Measurements from ENCODE around the gene CD84. TPM values are rescaled to one million over a fixed set of nuclear protein-coding genes. Genes with fewer than 3 reads are reported as not detected.
A peak's percentile ranks its signal among the peaks of the same experiment; 100 is the strongest.
"Not testable (repeated sequence)": the region's sequence is repeated elsewhere in the genome, so short reads cannot be mapped to it uniquely, and the experiment has no call there.

CD84 gene, protein sequence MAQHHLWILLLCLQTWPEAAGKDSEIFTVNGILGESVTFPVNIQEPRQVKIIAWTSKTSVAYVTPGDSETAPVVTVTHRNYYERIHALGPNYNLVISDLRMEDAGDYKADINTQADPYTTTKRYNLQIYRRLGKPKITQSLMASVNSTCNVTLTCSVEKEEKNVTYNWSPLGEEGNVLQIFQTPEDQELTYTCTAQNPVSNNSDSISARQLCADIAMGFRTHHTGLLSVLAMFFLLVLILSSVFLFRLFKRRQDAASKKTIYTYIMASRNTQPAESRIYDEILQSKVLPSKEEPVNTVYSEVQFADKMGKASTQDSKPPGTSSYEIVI
- total RNA-seq (1 to 10 TPM; 6.4 to 6.9 TPM), polyA plus RNA-seq (ENCODE audit: insufficient read depth, low read depth, low replicate concordance) (7.7 TPM)
- long read RNA-seq, donor 1, result 0 reads
- long read RNA-seq, donor 2, result 0 reads

GRCh38 chr1:160579216-160579701, at the start of gene CD84:
Gene CD84 (minus strand): TSS chr1:160579496. CDS start chr1:160579437, 59 bp downstream.
- intact Hi-C loops (cut with DNase I; ENCODE audit: low total_unique reads), result no loop called here
- Histone ChIP-seq H3K9me3 (no peaks in the 10 kb centered on the region), H3K4me1 (no peaks in the 10 kb centered on the region), H3K27ac (peak within 1 kb of the TSS in 1 of 2 donors; percentile 45), H3K27me3 (no peaks in the 10 kb centered on the region), H3K4me3 (no peak within 1 kb of the TSS), H3K36me3 (ENCODE audit: low read depth, missing control alignments) (no peaks in the 10 kb centered on the region)
- 46 to 52% methylated on average over 3 of the region's 3 CpGs for WGBS, 2 donors
- DNase-seq, result no peak
- TF ChIP-seq, protein P1, sequence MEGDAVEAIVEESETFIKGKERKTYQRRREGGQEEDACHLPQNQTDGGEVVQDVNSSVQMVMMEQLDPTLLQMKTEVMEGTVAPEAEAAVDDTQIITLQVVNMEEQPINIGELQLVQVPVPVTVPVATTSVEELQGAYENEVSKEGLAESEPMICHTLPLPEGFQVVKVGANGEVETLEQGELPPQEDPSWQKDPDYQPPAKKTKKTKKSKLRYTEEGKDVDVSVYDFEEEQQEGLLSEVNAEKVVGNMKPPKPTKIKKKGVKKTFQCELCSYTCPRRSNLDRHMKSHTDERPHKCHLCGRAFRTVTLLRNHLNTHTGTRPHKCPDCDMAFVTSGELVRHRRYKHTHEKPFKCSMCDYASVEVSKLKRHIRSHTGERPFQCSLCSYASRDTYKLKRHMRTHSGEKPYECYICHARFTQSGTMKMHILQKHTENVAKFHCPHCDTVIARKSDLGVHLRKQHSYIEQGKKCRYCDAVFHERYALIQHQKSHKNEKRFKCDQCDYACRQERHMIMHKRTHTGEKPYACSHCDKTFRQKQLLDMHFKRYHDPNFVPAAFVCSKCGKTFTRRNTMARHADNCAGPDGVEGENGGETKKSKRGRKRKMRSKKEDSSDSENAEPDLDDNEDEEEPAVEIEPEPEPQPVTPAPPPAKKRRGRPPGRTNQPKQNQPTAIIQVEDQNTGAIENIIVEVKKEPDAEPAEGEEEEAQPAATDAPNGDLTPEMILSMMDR (IDR thresholded peaks at IDR 0.05), result no peak
- TF ChIP-seq POLR2A (IDR thresholded peaks at IDR 0.05), result no peak

- H3K9me3 ChIP-seq, result no peaks in the 10 kb centered on the region
- intact Hi-C loops (cut with DNase I; ENCODE audit: low total_unique reads), result no loop called here
- no peak for DNase-seq
- H3K27me3 ChIP-seq, result no peaks in the 10 kb centered on the region
- H3K4me3 ChIP-seq, result no peak overlapping the region
- H3K27ac ChIP-seq, result no peak overlapping the region
- 53 to 63% methylated on average over 8 of the region's 8 CpGs for WGBS, 2 donors
- TF ChIP-seq, protein P1 (IDR thresholded peaks at IDR 0.05), result no peak
- no peaks in the 10 kb centered on the region for H3K36me3 ChIP-seq (ENCODE audit: low read depth, missing control alignments)
- no peaks in the 10 kb centered on the region for H3K4me1 ChIP-seq
Measured at GRCh38 chr1:160628799-160629263, 49.5 kb upstream of the CD84 start.

DNA sequence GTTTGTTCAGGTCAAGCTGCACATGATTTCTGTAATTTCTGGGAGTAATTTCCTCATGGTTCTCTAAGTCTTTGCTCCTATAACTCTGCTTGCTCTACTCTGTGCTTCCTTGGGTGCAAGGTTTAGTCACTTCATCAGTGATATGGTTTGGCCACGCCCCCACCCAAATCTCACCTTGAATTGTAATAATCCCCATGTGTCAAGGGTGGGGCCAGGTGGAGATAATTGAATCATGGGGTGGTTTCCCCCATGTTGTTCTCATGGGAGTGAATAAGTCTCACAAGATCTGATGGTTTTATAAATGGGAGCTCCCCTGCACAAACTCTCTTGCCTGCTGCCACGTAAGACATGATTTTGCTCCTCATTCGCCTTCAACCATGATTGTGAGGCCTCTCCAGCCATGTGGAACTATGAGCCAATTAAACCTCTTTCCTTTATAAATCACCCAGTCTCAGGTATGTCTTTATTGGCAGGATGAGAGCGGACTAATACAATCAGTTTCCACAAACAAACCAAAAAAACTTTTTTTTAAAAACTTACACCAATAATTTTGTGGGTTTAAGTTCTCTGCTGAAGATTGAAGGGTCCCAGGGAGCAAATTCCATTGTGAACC, 48.5 kb upstream of the CD84 start:
- H3K4me1 ChIP-seq; H3K36me3 ChIP-seq (ENCODE audit: low read depth, missing control alignments); intact Hi-C loops (cut with DNase I; ENCODE audit: low total_unique reads); H3K27me3 ChIP-seq; H3K4me3 ChIP-seq; H3K9me3 ChIP-seq; H3K27ac ChIP-seq; DNase-seq: not testable (repeated sequence)
- WGBS, 2 donors, result 94 to 97% methylated on average over 4 of the region's 4 CpGs

DNA sequence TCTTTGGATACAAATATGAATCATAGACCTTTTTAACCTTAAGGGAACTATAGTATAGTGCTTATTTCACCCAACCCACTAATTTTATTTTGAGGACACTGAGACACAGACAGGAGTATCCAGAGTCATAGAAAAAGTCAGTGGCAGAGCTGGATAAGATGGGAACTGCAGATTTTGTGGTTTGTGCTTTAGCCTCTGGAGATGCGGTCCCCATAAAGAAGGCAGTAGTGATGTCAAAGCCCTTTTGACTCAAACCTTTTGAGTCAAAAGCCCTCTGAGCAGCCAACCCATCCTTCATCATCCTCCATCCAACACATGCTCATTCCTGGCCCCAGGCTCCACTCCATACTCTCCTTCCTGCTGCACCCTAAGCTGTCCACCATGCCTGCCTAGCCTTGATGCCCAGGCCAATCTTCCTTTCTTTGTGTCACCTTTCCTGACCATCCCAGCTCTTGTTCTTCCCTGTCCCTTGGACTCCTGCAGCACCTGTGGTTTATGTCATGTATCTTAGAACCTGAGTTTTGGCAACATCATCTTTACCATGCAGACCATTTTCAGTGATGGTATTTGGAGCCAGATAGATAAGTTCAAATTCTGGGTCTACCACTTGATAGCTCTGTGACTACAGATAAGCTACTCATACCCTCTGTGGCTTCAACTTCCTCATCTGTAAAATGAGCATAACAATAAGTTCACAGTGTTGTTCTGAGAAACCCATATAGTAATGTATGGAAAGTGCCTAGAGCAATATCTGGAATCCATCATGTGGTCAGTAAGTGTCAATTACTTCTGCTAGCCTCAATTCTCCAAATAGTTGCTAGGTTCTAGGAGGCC, 47.4 kb upstream of the CD84 start:
- H3K4me3 ChIP-seq, result no peak overlapping the region
- no peaks in the 10 kb centered on the region for H3K36me3 ChIP-seq (ENCODE audit: low read depth, missing control alignments)
- H3K9me3 ChIP-seq, result no peaks in the 10 kb centered on the region
- TF ChIP-seq, protein P1 (IDR thresholded peaks at IDR 0.05), result no peak
- TF ChIP-seq POLR2A (IDR thresholded peaks at IDR 0.05), result no peak
- no peak overlapping the region for H3K27ac ChIP-seq
- H3K4me1 ChIP-seq, result no peaks in the 10 kb centered on the region
- no peak for DNase-seq
- intact Hi-C loops (cut with DNase I; ENCODE audit: low total_unique reads), result no loop called here
- no peaks in the 10 kb centered on the region for H3K27me3 ChIP-seq
- 95 to 100% methylated on average over 1 of the region's 1 CpG for WGBS, 2 donors
